MM.1S (cell line): ENCODE results near the gene PNPLA3.
A peak's percentile ranks its signal among the peaks of the same experiment; 100 is the strongest.

ENCODE experiments used
- DNase-seq: peaks from one replicate; pipeline ENCODE4 v3.0.0-alpha.2; 2015
- H2AFZ ChIP-seq: fragments of 300-600 bp; sonication (generic); 2 replicates; pipeline ENCODE4 v1.6.0; 2016; ENCODE audit warnings: antibody characterized with exemption, low read length
- H3F3A ChIP-seq: fragments of 300-600 bp; sonication (generic); 2 replicates; pipeline ENCODE4 v1.6.1; 2016; ENCODE audit warnings: mild to moderate bottlenecking, antibody characterized with exemption, low read length, moderate library complexity, mixed read lengths; ENCODE audit not compliant: insufficient read depth
- H3K27ac ChIP-seq: fragments of 300-600 bp; sonication (generic); 2 replicates; pipeline ENCODE4 v1.5.1; 2016; ENCODE audit warnings: mild to moderate bottlenecking, low read length
- H3K27me3 ChIP-seq: fragments of 300-600 bp; sonication (generic); replicated peaks from 2 replicates; pipeline ENCODE4 v1.6.0; 2016; ENCODE audit warnings: low read length; ENCODE audit not compliant: insufficient read depth
- H3K36me3 ChIP-seq: fragments of 300-600 bp; sonication (generic); replicated peaks from 2 replicates; pipeline ENCODE4 v1.6.1; 2016; ENCODE audit warnings: mild to moderate bottlenecking, low read length, mixed read lengths; ENCODE audit not compliant: insufficient read depth
- H3K4me1 ChIP-seq: fragments of 300-600 bp; sonication (generic); 2 replicates; pipeline ENCODE4 v1.6.1; 2016; ENCODE audit warnings: low read length, mixed read lengths
- H3K4me2 ChIP-seq: fragments of 300-600 bp; sonication (generic); 2 replicates; pipeline ENCODE4 v1.6.0; 2016; ENCODE audit warnings: low read depth, low read length
- H3K4me3 ChIP-seq: fragments of 300-600 bp; sonication (generic); 2 replicates; pipeline ENCODE4 v1.5.1; 2016; ENCODE audit warnings: low read length, mixed read lengths
- H3K79me2 ChIP-seq: fragments of 300-600 bp; sonication (generic); 2 replicates; pipeline ENCODE4 v1.6.1; 2016; ENCODE audit warnings: mixed run types, low read length, mixed read lengths
- H3K9ac ChIP-seq: fragments of 300-600 bp; sonication (generic); 2 replicates; pipeline ENCODE4 v1.6.1; 2016; ENCODE audit warnings: low read length, mixed read lengths
- H3K9me2 ChIP-seq: fragments of 300-600 bp; sonication (generic); replicated peaks from 2 replicates; pipeline ENCODE4 v1.6.1; 2016; ENCODE audit warnings: mild to moderate bottlenecking, low read length, mixed read lengths; ENCODE audit not compliant: insufficient read depth
- H3K9me3 ChIP-seq: fragments of 300-600 bp; sonication (generic); replicated peaks from 2 replicates; pipeline ENCODE4 v1.6.1; 2016; ENCODE audit warnings: mild to moderate bottlenecking, low read length, mixed read lengths; ENCODE audit not compliant: insufficient read depth
- H4K20me1 ChIP-seq: fragments of 300-600 bp; sonication (generic); 2 replicates; pipeline ENCODE4 v1.6.1; 2016; ENCODE audit warnings: mild to moderate bottlenecking, low read length, moderate library complexity, mixed read lengths; ENCODE audit not compliant: insufficient read depth
- CTCF ChIP-seq: fragments of 300-600 bp; sonication (generic); IDR thresholded peaks from 2 replicates; pipeline ENCODE4 v1.5.1; 2016; ENCODE audit warnings: antibody characterized with exemption, low read length, mixed read lengths
- EZH2 ChIP-seq: fragments of 300-600 bp; sonication (generic); optimal IDR thresholded peaks from 2 replicates; pipeline ENCODE3; 2017; ENCODE audit warnings: low read depth, mild to moderate bottlenecking, antibody characterized with exemption, low read length, mixed read lengths
- EZH2phosphoT487 ChIP-seq: fragments of 300-600 bp; sonication (generic); IDR thresholded peaks from 2 replicates; pipeline ENCODE4 v1.6.1; 2018; ENCODE audit warnings: antibody characterized with exemption, low read length

Gene PNPLA3

DNA sequence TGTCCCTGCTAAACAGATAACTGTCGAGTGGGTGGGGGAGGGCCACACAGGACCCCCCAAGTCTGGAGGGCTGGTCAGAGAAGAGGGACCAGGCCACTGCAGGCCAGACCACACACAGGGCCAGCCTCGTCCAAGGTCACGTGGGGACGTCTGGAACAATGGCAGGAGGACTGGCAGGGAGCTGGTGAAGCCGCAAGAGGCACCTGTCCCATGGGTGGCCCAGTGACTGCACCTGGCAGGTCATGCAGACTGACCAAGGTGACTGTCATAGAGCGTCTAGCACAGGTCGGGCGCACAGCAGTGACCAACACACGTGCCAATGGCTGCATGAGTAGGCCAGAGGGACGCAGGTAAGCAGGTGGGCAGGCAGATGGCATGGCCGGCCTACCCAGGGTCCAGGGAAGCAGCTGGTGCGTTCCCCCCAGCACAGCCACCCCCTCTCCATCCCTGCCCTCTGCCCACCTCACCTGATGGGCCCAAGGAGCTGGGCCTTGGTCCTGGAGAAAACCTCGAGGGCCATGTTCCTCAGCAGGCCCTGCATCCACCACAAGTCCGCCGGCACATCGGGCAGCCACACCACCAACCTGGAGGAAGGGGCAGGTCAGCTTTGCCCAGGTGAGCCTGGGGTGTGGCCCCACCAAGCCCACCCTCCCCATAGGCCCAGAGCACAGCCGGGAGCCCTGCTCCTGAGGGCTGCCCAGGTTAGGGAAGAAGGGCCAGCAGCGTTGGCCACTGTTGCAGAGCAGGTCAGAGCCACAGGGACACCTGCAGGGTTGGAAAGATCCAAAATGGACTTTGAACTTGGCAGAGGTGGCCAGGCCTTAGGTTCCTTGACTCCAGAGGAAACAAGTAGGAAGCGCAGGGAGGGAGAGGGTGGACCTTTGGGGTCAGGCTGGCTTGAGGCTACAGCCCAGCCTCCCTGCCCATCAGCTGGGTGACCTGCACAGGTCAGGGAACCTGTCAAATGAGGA lies 42.2 kb upstream of the PNPLA3 start:
- H3K79me2 ChIP-seq = no peaks in the 10 kb centered on the region
- H2AFZ ChIP-seq = no peak overlapping the region
- H3K9ac ChIP-seq = no peak overlapping the region
- no peaks in the 10 kb centered on the region; the same call in 1 of the 2 replicates for H3F3A ChIP-seq
- TF ChIP-seq EZH2 = no peak
- no peak for TF ChIP-seq CTCF
- H3K27ac ChIP-seq = no peak overlapping the region
- H3K4me3 ChIP-seq = no peak overlapping the region
- no peaks in the 10 kb centered on the region for H3K9me2 ChIP-seq
- no peaks in the 10 kb centered on the region for H3K36me3 ChIP-seq
- no peaks in the 10 kb centered on the region for H4K20me1 ChIP-seq
- peaks cover 67% of the 10 kb centered on the region for H3K27me3 ChIP-seq
- DNase-seq = no peak
- no peaks in the 10 kb centered on the region for H3K9me3 ChIP-seq
- H3K4me2 ChIP-seq = no peak overlapping the region
- peaks cover 7% of the 10 kb centered on the region; the same call in 1 of the 2 replicates for H3K4me1 ChIP-seq

- H3K4me2 ChIP-seq = no peak overlapping the region
- no peaks in the 10 kb centered on the region; the same call in 1 of the 2 replicates for H3F3A ChIP-seq
- no peak overlapping the region for H3K9ac ChIP-seq
- no peak overlapping the region for H3K4me3 ChIP-seq
- no peaks in the 10 kb centered on the region for H4K20me1 ChIP-seq
- no peaks in the 10 kb centered on the region for H3K79me2 ChIP-seq
- TF ChIP-seq EZH2phosphoT487 = no peak
- no peak for TF ChIP-seq CTCF
- no peak for TF ChIP-seq EZH2
- no peak overlapping the region for H3K27ac ChIP-seq
- H3K36me3 ChIP-seq = no peaks in the 10 kb centered on the region
- peaks cover 7% of the 10 kb centered on the region; the same call in 1 of the 2 replicates for H3K4me1 ChIP-seq
- H3K9me3 ChIP-seq = no peaks in the 10 kb centered on the region
- H2AFZ ChIP-seq = no peak overlapping the region
- no peak for DNase-seq
- H3K27me3 ChIP-seq = peaks cover 67% of the 10 kb centered on the region
- H3K9me2 ChIP-seq = no peaks in the 10 kb centered on the region
These were observed 41.4 kb upstream of the PNPLA3 start for GRCh38 chr22:43882122-43882767.

DNA sequence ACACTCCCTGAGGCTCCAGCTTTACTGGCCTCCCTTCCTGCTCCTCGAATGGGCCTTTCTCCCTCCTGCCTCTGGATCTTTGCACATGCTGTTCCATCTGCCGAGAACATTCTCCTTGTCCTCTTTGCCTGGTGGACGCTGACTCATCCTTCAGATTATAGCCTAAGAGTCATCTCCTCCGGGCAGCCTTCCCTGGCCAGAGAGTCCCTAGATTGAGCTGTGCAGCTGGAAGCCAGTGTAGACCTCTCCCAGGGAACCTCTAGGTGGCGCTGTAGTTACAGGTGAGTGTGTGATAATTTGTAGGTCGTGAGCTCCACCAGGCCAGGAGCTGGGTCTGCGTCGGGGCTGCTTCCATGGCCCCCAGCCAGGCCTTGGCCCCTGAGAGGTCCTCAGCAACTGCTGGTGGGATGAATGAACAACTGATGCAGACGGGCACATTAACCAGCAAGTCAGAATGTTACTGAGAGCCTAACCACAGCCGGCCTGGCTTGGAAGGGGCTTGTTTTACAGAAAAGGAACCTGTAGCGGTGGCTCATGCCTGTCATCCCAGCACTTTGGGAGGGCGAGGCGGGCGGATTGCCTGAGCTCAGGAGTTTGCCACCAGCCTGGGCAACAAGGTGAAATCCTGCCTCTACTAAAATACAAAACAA lies 40.5 kb upstream of the PNPLA3 start:
- Histone ChIP-seq H3K27me3 (peaks cover 67% of the 10 kb centered on the region), H3K27ac (no peak overlapping the region), H3K4me3 (no peak overlapping the region), H3K9ac (no peak overlapping the region), H3F3A (no peaks in the 10 kb centered on the region; the same call in 1 of the 2 replicates), H4K20me1 (no peaks in the 10 kb centered on the region), H3K4me1 (peaks cover 7% of the 10 kb centered on the region; the same call in 1 of the 2 replicates), H3K79me2 (no peaks in the 10 kb centered on the region), H3K4me2 (no peak overlapping the region), H3K9me2 (no peaks in the 10 kb centered on the region), H2AFZ (no peak overlapping the region), H3K36me3 (no peaks in the 10 kb centered on the region), H3K9me3 (no peaks in the 10 kb centered on the region)
- DNase-seq = peak; percentile 61
- no peak for TF ChIP-seq EZH2
- TF ChIP-seq CTCF = peak; percentile 76
